ENCODE data around the gene GRIP2.

The GRIP2 gene

DNA sequence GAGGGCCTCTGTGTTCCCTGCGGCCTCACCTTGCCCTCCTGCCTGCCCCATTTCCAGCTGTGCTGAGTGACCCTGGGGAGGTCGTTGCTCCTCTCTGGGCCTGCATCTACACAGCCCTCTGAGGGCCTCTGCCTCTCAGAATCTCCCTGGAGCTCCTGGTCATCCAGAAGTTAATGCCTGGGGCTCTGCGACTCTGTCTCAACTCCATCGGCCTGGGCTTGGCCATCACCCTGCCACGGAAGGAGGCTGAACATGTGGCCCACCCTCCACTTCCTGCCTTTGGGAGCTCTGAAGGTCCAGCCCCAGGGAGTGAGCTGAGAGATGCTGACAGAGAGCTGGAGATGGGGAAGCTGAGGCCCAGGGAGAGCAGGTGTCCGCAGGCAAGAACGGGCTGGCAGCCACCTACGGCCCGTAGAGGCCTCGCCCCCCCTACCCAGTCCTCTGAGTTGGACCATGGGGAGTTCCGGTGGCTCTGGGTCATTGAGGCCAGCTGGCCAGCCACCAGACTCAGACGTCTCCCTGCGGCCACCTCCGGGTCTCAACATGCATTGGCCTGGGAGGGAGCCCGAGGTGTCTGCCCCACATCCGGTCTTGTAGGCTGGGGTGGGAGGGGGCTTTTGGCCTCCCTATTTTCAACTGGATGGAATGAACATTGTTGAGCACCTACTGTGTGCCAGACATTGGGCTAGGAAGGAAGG lies 34.2 kb downstream of the GRIP2 start:
- no peak for DNase-seq (ENCODE audit: low spot score)

DNA sequence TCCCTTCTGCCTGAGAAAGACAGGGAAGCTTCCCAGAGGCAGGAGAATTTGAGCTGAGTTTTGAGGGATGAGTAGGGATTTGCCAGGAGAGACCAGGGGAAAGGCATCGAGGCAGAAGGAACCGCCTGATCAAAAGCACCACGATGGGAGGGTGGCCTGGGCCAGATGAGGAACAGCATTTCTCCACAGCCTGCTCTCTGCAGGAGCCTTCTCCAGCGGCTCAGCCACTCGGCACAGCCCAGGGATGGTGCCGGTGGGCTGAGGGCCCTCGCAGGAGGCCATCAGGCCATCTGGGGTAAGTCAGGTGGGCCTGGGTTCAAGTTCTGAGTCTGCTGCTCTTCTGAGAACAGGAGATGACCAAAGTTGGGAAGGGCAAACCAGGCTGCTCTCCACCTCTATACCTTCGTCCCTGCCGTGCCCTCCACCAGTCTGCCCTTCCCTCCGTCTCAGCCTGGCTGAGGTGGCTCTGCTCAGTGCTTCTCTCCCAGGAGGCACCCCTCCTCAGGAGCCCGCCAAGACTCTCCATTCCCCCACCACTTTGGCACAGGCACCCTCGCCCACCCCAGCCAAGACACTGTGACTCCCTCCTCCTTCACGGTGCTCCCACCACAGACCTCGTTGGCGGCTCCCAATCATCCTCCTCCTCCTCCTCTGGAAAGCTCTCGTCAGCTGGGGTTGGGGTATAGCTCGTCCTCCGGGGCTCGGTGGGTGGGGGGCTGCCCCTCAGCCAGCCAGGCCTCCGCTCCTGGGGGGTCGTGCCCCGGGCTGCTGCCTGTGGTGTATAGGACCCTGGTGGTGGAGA lies 34.9 kb downstream of the GRIP2 start:
- DNase-seq (ENCODE audit: low spot score): no peak

DNA sequence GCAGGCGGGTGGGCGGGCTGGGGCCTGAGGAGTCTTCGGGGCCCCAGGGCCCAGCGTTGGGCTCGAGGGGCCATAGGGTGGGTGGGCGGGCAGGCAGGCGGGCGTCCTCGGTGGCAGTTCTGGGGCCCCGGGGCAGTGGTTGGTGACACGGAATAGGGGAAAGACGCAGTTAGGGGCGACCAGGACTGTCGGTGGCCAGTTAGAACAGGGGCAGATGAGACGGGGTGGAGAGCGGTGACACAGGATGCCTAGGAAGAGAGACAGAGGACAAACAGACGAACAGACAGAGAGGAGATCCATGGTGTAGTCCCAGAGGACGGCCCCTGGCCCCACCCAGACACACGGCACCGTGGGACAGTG lies 36.5 kb downstream of the GRIP2 start:
- no peak for DNase-seq (ENCODE audit: low spot score)

DNA sequence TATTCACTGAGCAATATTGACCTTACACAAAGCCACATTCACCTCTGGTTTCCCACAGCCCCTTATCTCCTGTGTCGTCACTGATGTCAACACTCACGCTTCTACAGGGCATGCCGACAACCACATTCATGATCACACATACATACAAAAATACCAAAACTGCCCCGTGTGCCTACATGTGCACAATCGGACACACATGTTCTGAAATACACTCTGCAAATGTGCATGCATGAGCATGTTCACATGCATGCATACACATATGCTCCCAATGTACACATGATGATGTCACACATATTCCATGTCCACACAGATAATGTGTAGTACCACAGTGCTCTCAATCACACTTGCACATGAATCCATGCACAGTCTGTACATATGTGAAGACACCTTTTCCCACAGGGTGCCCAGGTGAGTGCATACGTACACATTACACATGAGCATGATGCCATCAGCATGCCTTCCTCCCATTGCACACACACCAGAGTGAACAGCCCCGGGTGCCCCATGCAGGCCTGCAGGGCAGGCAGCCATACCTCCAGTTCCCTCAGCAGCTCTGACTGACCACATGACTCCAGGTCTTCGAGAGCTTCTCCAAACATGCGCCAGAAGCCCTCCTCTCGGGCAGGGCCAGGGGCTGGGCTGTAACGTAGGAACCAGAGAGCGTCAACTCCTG lies 37.0 kb downstream of the GRIP2 start:
- DNase-seq (ENCODE audit: low spot score): no peak

DNA sequence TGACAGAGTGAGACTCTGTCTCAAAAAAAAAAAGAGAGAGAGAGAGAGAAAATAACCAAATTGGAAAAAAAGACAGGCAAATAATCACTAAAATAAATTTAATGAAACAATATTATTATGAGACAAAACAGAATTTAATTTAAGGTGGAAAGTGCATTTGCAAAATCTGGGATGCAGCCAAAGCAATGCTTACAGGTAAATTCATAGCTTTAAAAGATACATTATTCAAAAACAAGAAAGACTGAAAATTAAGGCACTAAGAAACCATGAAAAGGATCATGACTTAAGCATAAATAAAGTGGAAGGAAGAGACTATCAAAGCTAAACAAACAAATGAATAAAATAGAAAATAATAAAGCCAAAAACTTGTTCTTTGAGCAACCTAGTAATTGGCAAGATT lies 37.7 kb downstream of the GRIP2 start:
- DNase-seq (ENCODE audit: low spot score): no peak

DNA sequence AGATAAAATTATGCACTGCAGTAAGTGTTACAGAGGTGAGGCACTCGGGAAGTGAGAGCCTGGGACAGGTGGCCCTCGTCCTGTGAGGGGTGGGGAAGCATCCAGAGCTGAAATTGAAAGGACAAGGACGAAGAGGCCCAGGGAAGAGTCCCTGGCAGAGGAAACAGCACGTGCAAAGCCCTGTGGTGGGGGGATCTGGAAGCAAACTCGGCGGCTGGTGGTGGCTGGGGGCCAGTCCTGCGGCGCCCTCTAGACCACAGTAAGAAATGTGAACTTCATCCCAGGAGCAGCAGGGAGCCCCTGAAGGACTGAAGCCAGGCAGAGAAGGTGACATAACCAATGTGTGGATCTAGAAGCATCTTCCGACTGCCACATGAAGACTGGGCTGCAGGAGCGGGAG lies 42.8 kb downstream of the GRIP2 start:
- peak; percentile 66 for DNase-seq (ENCODE audit: low spot score)

DNA sequence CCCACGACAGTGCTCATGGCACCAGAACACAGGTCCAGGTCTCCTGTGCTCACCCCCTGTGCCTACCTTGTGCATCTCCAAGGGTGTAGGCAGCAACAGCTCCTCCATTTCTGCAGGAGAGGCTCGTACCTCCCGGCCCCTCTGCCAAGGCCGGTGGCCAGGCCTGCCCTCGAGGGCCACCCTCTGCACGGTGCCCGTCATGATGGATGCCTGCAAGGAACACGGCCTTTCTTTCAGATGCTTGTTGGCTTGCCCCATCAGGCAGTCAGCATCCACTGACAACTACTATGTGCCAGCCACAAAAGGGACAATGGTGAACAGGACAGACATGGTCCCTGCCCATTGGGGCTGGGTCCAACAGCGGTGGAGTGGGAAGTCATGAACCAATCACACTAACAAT lies 43.8 kb downstream of the GRIP2 start:
- DNase-seq (ENCODE audit: low spot score): no peak

DNA sequence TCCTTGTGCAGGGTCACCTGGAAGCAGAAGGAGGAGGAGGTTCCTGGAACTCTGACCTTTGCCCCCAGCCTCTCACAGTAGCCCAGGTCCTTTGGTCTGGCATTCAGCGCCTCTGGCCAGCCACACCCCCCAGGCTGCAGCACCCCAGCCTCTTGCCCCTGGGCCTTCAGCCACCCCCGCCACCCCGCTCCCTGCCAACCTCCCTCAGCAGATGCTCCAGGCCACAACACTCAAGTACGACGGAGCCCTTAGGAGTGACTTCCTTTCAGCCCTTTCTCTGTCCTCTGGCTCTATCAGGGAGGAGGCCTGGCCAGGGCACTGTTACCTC lies 45.2 kb downstream of the GRIP2 start:
- no peak for DNase-seq (ENCODE audit: low spot score)

DNA sequence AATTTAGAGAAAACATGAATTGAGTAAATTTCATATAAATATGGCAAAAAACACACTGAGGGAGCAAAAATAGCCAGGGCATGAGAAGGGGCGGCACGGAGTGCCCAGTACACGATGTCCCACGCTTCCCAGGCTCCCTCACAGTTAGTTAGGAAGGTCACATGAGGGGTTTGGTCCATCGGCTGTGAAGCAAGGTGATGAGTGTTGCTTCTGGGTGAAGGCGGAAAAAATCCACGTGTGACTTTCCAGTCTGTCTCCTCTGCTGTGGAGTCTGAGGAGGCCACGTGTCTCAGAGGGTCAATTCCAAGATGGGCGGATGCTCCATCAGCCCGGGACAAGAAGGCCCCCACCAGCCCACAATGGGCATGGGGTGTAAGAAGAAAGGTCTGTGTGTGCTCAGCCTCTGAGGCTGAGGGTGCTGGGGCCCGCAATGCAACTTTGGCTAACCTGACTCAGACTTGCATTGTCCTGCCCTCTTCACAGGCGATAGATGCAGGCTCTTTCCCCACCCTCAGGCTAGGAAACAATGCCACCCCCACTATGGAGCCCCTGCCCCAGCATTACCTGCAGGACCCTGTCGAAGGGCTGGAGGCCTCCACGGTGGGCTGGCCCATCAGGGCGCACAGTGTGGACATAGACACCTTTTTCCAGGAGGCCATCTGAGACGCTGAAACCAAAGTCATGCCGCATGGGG lies 45.7 kb downstream of the GRIP2 start:
- no peak for DNase-seq (ENCODE audit: low spot score)

DNA sequence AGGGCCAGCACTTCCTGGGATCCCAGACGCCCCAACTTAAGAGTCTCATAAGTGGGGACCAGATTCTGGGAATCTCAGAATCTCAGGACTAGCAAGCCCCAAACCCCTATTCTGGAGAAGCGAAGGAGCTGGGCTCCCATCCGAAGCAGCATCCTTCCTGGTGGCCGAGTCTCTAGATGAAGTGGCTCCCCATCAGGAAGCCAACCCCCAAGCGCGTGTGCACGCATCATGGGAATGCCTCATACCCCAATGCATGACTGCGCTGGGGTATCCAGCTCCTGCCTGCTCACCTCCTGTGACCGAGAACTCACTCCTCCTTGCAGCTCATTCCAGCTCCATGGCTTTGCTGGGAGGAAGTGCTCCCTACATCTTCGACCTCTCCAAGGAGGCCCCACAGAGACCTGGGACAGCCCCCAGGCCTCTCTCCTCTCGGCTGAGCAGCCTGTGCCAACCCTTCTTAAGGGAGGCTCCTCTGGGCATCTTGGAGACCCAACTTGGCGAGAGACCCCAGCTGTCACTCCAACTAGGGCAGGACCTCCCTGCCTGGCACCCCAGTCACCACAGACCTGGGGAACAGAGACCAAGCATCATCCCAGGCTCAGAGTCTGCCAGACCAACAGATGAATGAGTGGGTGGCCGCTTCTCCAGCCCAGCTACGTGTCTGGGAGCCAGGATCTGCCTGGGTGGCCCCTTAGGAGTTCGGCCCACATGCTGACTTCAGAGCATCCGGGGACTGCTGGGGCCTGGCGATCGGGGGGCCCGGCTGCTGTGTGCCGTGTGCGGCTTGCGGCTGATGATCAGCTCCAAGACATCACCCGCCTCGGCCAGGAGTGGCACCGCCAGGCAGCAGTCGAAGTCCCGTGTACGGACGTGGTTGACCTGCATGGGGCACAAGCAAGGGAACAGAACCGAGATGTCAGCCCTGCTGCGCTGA lies 46.9 kb downstream of the GRIP2 start:
- no peak for DNase-seq (ENCODE audit: low spot score)

DNA sequence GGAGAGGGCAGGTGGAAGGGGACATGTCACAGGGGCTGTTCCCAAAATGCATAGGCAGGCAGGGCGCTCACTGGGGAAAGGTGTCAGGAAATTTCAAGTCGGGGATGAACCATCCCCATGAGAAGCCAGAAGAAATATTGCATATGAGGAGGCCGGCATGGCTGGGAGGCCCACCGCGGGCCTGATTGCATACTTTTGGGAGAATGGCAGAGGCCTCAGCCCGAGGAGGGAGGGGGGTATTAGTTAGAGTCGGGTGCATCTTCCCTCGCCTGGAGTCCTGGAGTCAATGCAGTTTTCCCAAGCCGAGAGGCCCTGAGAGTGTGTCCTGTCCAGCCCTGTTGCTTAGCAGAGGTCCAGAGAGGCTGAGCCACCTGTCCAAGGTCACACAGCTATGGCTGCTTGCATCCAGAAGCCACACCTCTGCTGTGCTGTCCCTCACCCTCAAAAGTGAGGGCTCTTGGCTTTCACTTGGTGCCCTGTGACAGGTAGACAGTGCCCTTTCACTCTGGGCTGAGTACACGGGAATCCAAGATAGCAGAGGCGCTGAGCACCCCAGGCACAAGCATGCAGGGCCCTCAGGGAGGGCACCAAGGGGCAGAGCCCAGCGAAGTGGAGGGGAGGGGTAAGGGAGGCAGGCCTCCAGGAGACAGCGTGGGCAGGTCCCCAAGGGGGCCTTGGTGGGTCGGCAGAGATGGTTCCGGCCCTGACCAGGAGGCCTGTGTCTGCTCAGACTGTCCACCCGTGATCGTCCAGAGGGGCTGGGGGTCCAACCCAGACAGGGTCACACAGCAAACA lies 48.5 kb downstream of the GRIP2 start:
- DNase-seq (ENCODE audit: low spot score): no peak

DNA sequence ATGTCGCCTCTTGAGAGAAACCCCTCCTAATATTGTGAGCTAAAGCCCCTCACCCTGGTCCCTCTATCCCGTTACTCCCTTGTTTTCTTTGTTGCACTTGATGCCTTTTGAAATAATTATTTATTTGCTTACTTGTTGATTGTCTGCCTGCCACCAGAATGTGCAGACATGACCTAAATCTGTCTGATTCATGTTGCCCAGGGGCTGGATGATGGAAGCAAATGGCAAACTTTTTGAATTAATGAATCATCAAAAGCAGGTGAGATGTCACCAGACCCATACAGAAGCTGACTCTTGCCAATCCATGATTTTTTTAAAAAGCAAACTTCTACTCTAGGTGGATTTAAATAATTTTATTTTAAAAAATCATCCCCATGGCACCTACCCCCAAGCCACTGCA lies 49.3 kb downstream of the GRIP2 start:
- DNase-seq (ENCODE audit: low spot score): no peak

DNA sequence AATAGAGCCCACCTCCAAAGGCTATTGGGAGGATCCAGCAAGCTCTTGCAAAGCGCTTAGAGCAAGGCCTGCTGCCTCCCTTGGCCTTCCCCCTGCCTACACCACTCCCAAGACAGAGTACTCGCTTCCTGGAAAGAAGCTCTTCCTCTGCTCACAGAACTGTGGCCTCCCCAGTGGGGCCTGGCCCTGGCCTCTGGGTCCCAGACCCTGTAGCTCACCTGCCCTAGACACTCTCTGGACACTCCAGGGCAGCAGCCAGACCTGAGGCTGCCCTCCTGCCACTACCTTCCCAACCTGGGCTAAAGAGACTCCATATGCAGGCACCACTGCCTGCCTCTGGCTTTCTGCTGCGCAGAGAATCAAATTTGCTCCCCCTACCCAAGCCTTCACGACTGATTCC lies 49.9 kb downstream of the GRIP2 start:
- no peak for DNase-seq (ENCODE audit: low spot score)

DNA sequence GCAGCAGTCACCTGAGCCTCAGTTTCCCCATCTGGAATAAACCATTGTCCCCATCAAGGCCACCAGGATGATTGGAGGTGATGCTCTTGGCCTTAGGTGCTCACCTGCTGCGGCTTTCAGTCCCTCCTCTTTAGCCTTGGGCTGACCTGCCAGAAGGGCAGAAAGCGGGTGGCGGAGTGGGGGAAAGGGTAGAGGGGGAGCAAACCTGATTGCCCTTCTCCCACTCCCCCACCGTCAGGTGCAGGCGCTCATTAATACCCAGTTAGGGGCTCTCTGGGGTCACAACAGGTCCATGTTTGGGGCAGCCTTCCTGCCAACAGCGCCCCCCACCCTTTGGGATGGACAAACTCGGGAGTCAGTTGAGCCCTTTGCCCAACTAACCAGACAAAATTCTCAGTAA lies 50.5 kb downstream of the GRIP2 start:
- no peak for DNase-seq (ENCODE audit: low spot score)

DNA sequence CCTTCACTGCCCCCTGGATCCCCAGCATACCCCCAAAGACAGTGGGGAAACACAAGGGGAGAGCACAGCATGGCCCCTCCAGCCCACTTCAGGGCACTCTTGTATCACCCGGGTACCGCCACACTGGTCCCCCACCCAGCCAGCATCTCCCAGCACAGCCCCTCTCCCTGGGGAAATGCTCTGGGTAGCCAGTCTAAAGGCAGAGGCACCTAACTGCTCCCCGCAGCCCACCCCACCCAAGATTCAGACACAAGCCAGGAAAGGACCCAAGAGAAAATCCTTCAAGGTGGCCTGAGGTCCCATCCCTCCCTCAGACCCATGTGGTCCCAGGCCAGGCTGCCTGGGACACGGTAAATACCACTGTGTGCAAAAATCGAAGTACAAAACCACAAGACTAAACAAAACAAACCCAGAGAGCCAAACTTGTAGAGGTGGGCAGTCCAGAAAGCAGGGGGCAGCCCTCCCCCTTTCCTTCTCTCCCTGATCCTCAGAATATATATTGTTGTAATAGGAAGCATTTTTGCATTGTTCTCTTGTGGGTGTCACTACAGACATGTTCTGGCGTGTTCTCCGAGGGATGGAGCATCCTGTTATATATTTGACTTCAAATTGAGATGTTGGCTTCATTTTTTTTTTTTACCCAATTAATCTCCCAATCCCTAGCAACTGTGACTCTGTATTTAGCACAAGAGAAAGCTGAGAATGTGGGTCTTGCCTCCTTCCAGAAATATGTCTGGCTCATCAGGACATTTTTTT lies 51.7 kb downstream of the GRIP2 start:
- DNase-seq (ENCODE audit: low spot score): no peak

DNA sequence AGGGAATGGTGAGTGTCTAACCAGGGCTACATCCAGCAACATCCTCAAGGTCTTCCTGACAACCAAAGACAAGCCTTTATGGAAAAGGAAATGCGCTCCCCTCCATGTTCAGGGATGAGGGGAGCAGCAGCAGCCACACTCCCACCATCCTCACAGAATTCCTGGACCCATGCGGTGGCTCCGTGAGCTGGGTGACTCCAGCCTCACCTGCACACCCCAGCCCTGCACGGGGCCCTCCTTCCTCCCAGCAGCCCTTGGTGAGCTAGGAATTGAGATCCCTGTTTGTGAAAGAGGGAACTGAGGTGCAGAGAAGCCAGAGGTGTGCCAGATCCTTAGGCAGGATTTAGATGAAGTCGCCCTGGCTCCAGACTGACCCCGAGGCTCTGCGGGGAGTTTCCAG lies 52.3 kb downstream of the GRIP2 start:
- DNase-seq (ENCODE audit: low spot score): no peak

DNA sequence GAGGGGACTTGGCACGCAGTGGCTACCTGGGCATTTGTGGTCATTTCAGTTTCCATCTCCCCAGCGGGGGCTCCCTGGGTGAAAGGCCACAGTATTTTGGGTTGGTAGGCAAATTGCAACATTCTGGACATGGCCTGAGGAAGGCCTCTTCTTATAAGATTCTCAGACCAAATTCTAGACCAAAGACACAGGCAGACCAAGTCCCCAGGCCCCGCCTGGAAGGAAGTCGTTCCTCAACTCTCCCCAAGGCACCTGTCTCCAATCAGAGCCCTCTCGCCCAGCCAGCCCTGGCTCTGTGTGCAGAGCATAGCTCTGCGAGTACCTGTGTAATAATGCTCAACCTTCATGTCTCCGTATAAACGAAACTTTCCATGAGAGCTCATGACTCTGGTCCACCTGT lies 53.1 kb downstream of the GRIP2 start:
- DNase-seq (ENCODE audit: low spot score): no peak

DNA sequence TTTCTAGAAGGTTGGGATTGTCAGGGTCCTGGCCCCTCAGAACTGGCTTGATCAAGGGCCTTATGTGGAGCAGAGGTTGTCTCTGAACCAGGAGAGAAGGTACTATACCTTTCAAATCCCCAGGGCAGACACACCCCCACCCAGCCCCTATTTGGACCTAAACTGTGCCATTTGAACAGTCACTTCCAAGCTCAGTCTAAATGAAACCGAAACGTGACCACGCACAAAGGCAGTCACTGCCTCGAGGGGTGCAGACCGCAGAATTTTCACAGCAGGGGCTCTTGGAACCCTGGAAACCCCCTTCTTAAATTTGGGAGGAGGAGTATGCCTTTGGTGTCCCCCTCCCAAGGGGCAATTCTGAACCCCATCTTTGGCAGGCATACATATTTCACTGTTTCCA lies 53.7 kb downstream of the GRIP2 start:
- DNase-seq (ENCODE audit: low spot score): no peak

DNA sequence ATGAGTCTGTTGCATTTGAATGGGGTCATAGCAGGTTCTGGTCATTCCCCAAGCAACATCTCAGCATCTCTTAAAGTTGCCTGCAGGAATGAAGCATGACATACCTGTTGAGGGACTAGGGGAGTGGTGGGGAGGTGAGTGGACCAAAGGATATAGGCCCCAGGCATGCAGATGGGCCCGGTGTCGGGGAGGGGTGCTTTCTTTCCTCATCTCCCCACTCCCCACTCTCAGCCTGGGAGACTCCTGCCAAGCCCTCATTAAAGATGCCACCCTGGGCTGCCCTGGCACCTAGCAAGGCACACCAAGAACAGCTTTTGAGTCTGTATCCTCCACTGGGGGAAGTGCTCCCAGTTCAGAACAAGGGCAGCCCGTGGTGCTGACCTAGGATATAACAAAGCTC lies 54.2 kb downstream of the GRIP2 start:
- DNase-seq (ENCODE audit: low spot score): no peak

DNA sequence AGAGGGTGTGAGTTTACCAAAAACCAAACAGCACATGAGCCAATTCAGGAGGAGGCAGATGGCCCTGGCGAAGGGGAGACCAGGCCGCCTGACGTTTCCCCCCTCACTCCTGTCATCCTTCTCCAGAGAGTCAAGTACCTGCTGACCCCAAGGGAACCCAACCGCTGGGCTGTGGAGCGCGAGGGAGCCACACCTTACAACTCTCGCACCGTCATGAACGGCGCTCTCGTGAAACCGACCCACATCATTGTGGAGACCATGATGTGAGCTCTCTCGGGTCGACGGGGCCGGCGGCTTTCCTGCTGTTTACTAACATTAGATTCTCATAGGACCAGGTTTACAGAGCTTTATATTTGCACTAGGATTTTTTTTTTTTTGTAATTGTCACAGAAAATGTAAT lies 55.4 kb downstream of the GRIP2 start:
- no peak for DNase-seq (ENCODE audit: low spot score)
